PC-3 (cell line): ENCODE data around the gene TTBK1. TPM values are rescaled to one million over a fixed set of nuclear protein-coding genes. Genes with fewer than 3 reads are reported as not detected.

Experiments
- ATAC-seq: fragments of 200-7000 bp; cut with Tn5 transposase; 2 replicates; pipeline ENCODE4 v1.9.1; 2020; ENCODE audit warnings: mild to moderate bottlenecking, moderate library complexity
- BruUV-seq: library from RNA; stranded (reverse); fragments of 400-500 nt; replicated peaks from 2 replicates; lab custom pipeline; 2021; lab: Mats Ljungman, UMichigan
- CTCF ChIA-PET: fragments of 300-600 bp; sonication (Branson Sonifier 250); formaldehyde crosslinking; loops from one replicate; lab custom pipeline; 2022; ENCODE audit warnings: antibody characterized with exemption; lab: Charles Lee
- POLR2A ChIA-PET: fragments of 300-600 bp; sonication (Branson Sonifier 250); formaldehyde crosslinking; loops from one replicate; lab custom pipeline; 2022; ENCODE audit warnings: antibody characterized with exemption; ENCODE audit not compliant: unreplicated experiment; lab: Charles Lee
- DNase-seq: peaks from one replicate; pipeline ENCODE4 v3.0.0-alpha.2; 2015
- H2AFZ ChIP-seq: fragments of 300-600 bp; sonication (generic); 2 replicates; pipeline ENCODE4 v1.6.0; 2016; ENCODE audit warnings: antibody characterized with exemption, low read length
- H3F3A ChIP-seq: fragments of 300-600 bp; sonication (generic); one replicate; pipeline ENCODE4 v1.6.0; 2017; ENCODE audit warnings: antibody characterized with exemption, low read length, control low read depth, mild to moderate bottlenecking; ENCODE audit not compliant: unreplicated experiment
- H3K27ac ChIP-seq: fragments of 300-600 bp; sonication (generic); 2 replicates; pipeline ENCODE4 v1.5.1; 2016; ENCODE audit warnings: mild to moderate bottlenecking, low read length
- H3K27me3 ChIP-seq: fragments of 300-600 bp; sonication (generic); 2 replicates; pipeline ENCODE4 v1.6.1; 2016; ENCODE audit warnings: low read length, mixed read lengths
- H3K36me3 ChIP-seq: fragments of 300-600 bp; sonication (generic); 2 replicates; pipeline ENCODE4 v1.6.1; 2016; ENCODE audit warnings: low read depth, mixed run types, low read length, mixed read lengths
- H3K4me1 ChIP-seq: fragments of 300-600 bp; sonication (generic); 2 replicates; pipeline ENCODE4 v1.5.1; 2016; ENCODE audit warnings: low read length; ENCODE audit not compliant: insufficient read depth
- H3K4me2 ChIP-seq: fragments of 300-600 bp; sonication (generic); 2 replicates; pipeline ENCODE4 v1.6.0; 2016; ENCODE audit warnings: low read length
- H3K4me3 ChIP-seq: fragments of 300-600 bp; sonication (generic); 2 replicates; pipeline ENCODE4 v1.5.1; 2016; ENCODE audit warnings: mild to moderate bottlenecking, low read length, mixed read lengths
- H3K79me2 ChIP-seq: fragments of 300-600 bp; sonication (generic); 2 replicates; pipeline ENCODE4 v1.6.1; 2017; ENCODE audit warnings: low read length, mixed read lengths
- H3K9ac ChIP-seq: fragments of 300-600 bp; sonication (generic); 2 replicates; pipeline ENCODE4 v1.6.0; 2016; ENCODE audit warnings: mild to moderate bottlenecking, low read length
- H3K9me2 ChIP-seq: fragments of 300-600 bp; sonication (generic); replicated peaks from 2 replicates; pipeline ENCODE4 v1.6.1; 2016; ENCODE audit warnings: mixed run types, low read length, mixed read lengths
- H3K9me3 ChIP-seq: fragments of 300-600 bp; sonication (generic); 2 replicates; pipeline ENCODE4 v1.6.1; 2016; ENCODE audit warnings: low read length, mixed read lengths
- H4K20me1 ChIP-seq: fragments of 300-600 bp; sonication (generic); 2 replicates; pipeline ENCODE4 v1.6.1; 2016; ENCODE audit warnings: low read length, mixed read lengths
- CTCF ChIP-seq: fragments of 300-600 bp; sonication (generic); conservative IDR thresholded peaks from 2 replicates; pipeline ENCODE4 v1.5.1; 2017; ENCODE audit warnings: antibody characterized with exemption, low read depth, mild to moderate bottlenecking, low read length
- EZH2 ChIP-seq: fragments of 300-600 bp; sonication (generic); IDR thresholded peaks from one replicate; pipeline ENCODE4 v1.6.1; 2017; ENCODE audit warnings: antibody characterized with exemption, mild to moderate bottlenecking, low read length; ENCODE audit not compliant: unreplicated experiment
- EZH2phosphoT487 ChIP-seq: fragments of 300-600 bp; sonication (generic); IDR thresholded peaks from 2 replicates; pipeline ENCODE4 v1.6.1; 2018; ENCODE audit warnings: mild to moderate bottlenecking, antibody characterized with exemption, low read length, borderline replicate concordance
- intact Hi-C: fragments of 100-400 bp; cut with micrococcal nuclease; formaldehyde crosslinking; loops from 2 replicates; pipeline ENCODE4 v1.9.0; 2023
- total RNA-seq: library from RNA; depleted of rRNA; stranded (reverse); fragments of >200 nt; gene quantifications from 2 replicates; pipeline ENCODE4 v1.2.3, GENCODE V29; 2014

Gene TTBK1
- total RNA-seq, 1 experiment from 2014 or later, result not detected

DNA sequence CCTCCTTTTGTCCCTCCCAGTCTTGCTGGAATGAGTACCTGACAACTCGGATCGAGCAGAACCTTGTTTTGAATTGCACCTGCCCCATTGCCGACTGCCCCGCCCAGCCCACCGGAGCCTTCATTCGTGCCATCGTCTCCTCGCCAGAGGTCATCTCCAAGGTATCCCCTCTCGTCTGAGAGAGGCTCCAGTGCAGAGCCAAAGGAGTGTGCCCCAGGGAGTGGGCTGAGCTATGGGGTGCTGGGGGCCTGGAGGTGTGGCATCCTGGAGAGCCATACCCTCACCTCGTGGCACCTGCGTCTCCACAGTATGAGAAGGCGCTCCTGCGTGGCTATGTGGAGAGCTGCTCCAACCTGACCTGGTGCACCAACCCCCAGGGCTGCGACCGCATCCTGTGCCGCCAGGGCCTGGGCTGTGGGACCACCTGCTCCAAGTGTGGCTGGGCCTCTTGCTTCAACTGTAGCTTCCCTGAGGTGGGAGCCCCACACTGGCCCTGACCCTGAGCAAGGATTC, 22.8 kb upstream of the TTBK1 start:
- intact Hi-C loops, result no loop called here
- ChIA-PET CTCF (no interaction called here), POLR2A (no interaction called here)
- Histone ChIP-seq H2AFZ (no peak overlapping the region), H3K4me1 (no peaks in the 10 kb centered on the region), H4K20me1 (no peaks in the 10 kb centered on the region), H3K9me3 (no peaks in the 10 kb centered on the region), H3K36me3 (no peaks in the 10 kb centered on the region), H3K4me3 (no peak overlapping the region), H3K9me2 (no peaks in the 10 kb centered on the region), H3K9ac (no peak overlapping the region), H3K4me2 (no peak overlapping the region), H3K79me2 (no peaks in the 10 kb centered on the region), H3F3A (no peaks in the 10 kb centered on the region), H3K27me3 (no peaks in the 10 kb centered on the region), H3K27ac (no peak overlapping the region)
- TF ChIP-seq EZH2 (no peak), CTCF (no peak)
- BruUV-seq, result no TSS peak
- no peak for ATAC-seq
- DNase-seq, result no peak

- ChIA-PET POLR2A (no interaction called here), CTCF (no interaction called here)
- ATAC-seq, result peak; percentile 46
Observed at GRCh38 chr6:43221046-43221972, 22.0 kb upstream of the TTBK1 start.

More at GRCh38 chr6:43221046-43221972, 22.0 kb upstream of the TTBK1 start:
- no peak for DNase-seq
- H3K79me2 ChIP-seq, result no peaks in the 10 kb centered on the region
- no peak overlapping the region for H3K27ac ChIP-seq
- H3K4me2 ChIP-seq, result no peak overlapping the region
- H3K4me3 ChIP-seq, result no peak overlapping the region
- no peak for TF ChIP-seq EZH2phosphoT487
- TF ChIP-seq CTCF, result no peak
- no peak for TF ChIP-seq EZH2
- no peaks in the 10 kb centered on the region for H3K9me3 ChIP-seq
- H3K9me2 ChIP-seq, result no peaks in the 10 kb centered on the region
- intact Hi-C loops, result no loop called here
- H3K27me3 ChIP-seq, result no peaks in the 10 kb centered on the region
- 0 out of 2 replicates have a peak, but pooled peaks cover 3% of the 10 kb centered on the region for H3K4me1 ChIP-seq
- H4K20me1 ChIP-seq, result no peaks in the 10 kb centered on the region
- H3K36me3 ChIP-seq, result no peaks in the 10 kb centered on the region
- H3K9ac ChIP-seq, result no peak overlapping the region
- BruUV-seq, result no TSS peak
- H2AFZ ChIP-seq, result no peak overlapping the region
- H3F3A ChIP-seq, result no peaks in the 10 kb centered on the region
